ENCODE measurements around the gene GYG1.

GYG1 gene

GRCh38 chr3:148990236-148990635 lies 1.1 kb upstream of the GYG1 start:
- no peak for DNase-seq

GRCh38 chr3:148992027-148992634 lies 791 bp downstream of the GYG1 start:
- peak; percentile 36 for DNase-seq

GRCh38 chr3:148992635-148993255 lies 1.4 kb downstream of the GYG1 start:
- no peak for DNase-seq

GRCh38 chr3:148997623-148998022 lies 6.3 kb downstream of the GYG1 start:
- no peak for DNase-seq

- no peak for DNase-seq
Measured at GRCh38 chr3:148998297-148998696, 7.0 kb downstream of the GYG1 start.

- no peak for DNase-seq
Measured at GRCh38 chr3:148998715-148999423, 7.5 kb downstream of the GYG1 start.

- DNase-seq: no peak
Measured at GRCh38 chr3:148999806-149000205, 8.5 kb downstream of the GYG1 start.

GRCh38 chr3:149000206-149000745 lies 8.9 kb downstream of the GYG1 start:
- no peak for DNase-seq

- DNase-seq: no peak
Measured at GRCh38 chr3:149001727-149002126, 10.4 kb downstream of the GYG1 start.

- no peak for DNase-seq
Measured at GRCh38 chr3:149003653-149004305, 12.4 kb downstream of the GYG1 start.

- DNase-seq: no peak
Measured at GRCh38 chr3:149004622-149005021, 13.3 kb downstream of the GYG1 start.

GRCh38 chr3:149005416-149005815 lies 14.1 kb downstream of the GYG1 start:
- DNase-seq: peak; percentile 74

GRCh38 chr3:149007567-149008257 lies 16.4 kb downstream of the GYG1 start:
- DNase-seq: no peak

GRCh38 chr3:149009732-149010131 lies 18.4 kb downstream of the GYG1 start:
- no peak for DNase-seq

GRCh38 chr3:149010504-149010951 lies 19.2 kb downstream of the GYG1 start:
- DNase-seq: no peak

- no peak for DNase-seq
Measured at GRCh38 chr3:149010966-149011365, 19.6 kb downstream of the GYG1 start.

- no peak for DNase-seq
Measured at GRCh38 chr3:149011676-149012075, 20.3 kb downstream of the GYG1 start.

- DNase-seq: no peak
Measured at GRCh38 chr3:149013726-149014125, 22.4 kb downstream of the GYG1 start.

GRCh38 chr3:149015393-149015792 lies 24.1 kb downstream of the GYG1 start:
- DNase-seq: no peak

- DNase-seq: no peak
Measured at GRCh38 chr3:149016242-149016641, 24.9 kb downstream of the GYG1 start.

- DNase-seq: peak; percentile 92
Measured at GRCh38 chr3:149016669-149017541, 25.6 kb downstream of the GYG1 start.

All from fibroblast of skin of abdomen (primary cell).